Superior temporal gyrus (tissue), 1 donor: ENCODE measurements around the gene TMEM35B.
"Not testable (repeated sequence)": the region's sequence is repeated elsewhere in the genome, so short reads cannot be mapped to it uniquely, and the experiment has no call there.

ENCODE experiments used
- DNase-seq: peaks from one replicate; pipeline ENCODE4 v3.0.0-alpha.2; 2016; ENCODE audit errors: extremely low spot score

The TMEM35B gene

GRCh38 chr1:34976384-34977209 is 8.6 kb downstream of the TMEM35B start:
- no peak for DNase-seq

- no peak for DNase-seq
Measured at GRCh38 chr1:34975771-34976170, 9.4 kb downstream of the TMEM35B start.

GRCh38 chr1:34975338-34975737 is 9.8 kb downstream of the TMEM35B start:
- no peak for DNase-seq

GRCh38 chr1:34974626-34975025 is 10.5 kb downstream of the TMEM35B start:
- no peak for DNase-seq

- no peak for DNase-seq
Measured at GRCh38 chr1:34973326-34973725, 11.8 kb downstream of the TMEM35B start.

GRCh38 chr1:34970829-34971228 is 14.3 kb downstream of the TMEM35B start:
- no peak for DNase-seq

GRCh38 chr1:34970220-34970735 is 14.9 kb downstream of the TMEM35B start:
- no peak for DNase-seq

GRCh38 chr1:34968297-34968696 is 16.9 kb downstream of the TMEM35B start:
- not testable (repeated sequence) for DNase-seq

- DNase-seq: not testable (repeated sequence)
Measured at GRCh38 chr1:34967672-34968071, 17.5 kb downstream of the TMEM35B start.

GRCh38 chr1:34965597-34965996 is 19.6 kb downstream of the TMEM35B start:
- no peak for DNase-seq

GRCh38 chr1:34950428-34950827 is 34.7 kb downstream of the TMEM35B start:
- no peak for DNase-seq

GRCh38 chr1:34948739-34949138 is 36.4 kb downstream of the TMEM35B start:
- not testable (repeated sequence) for DNase-seq

- DNase-seq: not testable (repeated sequence)
Measured at GRCh38 chr1:34947641-34948314, 37.4 kb downstream of the TMEM35B start.

GRCh38 chr1:34946211-34946610 is 38.9 kb downstream of the TMEM35B start:
- no peak for DNase-seq

- DNase-seq: not testable (repeated sequence)
Measured at GRCh38 chr1:34941798-34942197, 43.3 kb downstream of the TMEM35B start.
